ENCODE data around the gene ENPP1.
"Not testable (repeated sequence)": the region's sequence is repeated elsewhere in the genome, so short reads cannot be mapped to it uniquely, and the experiment has no call there.

The ENPP1 gene

DNA sequence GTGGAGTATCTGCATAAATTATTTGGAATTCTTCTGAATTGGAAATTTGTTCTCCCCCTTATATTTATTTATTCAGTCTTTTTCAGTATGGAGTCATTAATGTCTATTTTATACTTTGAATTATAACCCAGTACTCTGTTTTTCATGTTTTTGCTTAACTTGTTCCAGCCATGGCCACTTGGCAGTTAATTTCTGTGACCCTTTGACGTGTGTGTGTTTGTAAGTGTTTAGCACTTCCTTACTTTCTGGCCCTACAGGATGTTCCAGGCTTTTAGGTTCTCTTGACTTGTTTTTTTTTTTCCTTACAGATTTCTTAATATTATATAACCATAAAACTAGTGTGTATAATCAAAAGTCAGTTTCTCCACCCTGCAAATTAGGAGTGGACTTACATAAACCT lies 24.1 kb downstream of the ENPP1 start:
- DNase-seq, result no peak

DNA sequence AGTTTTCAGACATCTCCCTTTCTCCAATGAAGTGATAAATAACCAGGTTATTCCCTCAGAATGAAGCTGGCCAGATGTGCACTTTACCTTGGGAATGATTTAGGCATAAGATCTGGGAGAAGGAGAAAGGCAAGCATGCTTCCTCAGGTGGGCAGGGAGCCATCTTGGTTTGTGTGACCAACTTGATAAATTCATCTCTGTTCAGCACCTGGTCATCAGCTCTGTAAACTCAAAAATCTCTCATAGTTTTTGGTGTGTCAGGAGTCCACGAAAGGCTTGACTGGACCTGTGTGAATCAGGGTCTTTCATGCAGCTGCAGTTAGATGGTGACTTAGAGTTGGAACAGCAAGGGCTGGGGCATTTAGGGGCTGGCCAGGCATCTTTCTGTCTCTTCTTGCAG lies 24.5 kb downstream of the ENPP1 start:
- DNase-seq, result no peak

DNA sequence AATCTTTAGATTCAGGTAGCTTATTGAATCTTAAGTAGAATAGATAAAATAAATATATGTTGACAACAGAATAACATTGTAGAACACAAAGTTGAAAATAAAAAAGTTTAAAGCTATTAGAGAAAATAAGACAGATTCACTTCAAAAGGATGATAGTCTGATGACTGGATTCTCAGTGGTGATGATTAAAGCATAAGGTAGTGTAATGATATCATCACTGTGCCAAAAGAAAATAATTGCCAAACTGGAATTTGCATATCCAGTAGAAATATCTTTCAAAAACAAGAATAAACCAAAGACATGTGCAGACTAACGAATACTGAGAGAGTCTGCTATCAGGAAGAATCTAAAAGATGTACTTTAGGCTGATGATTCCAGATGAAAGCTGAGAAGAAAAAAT lies 30.2 kb downstream of the ENPP1 start:
- DNase-seq, result no peak

DNA sequence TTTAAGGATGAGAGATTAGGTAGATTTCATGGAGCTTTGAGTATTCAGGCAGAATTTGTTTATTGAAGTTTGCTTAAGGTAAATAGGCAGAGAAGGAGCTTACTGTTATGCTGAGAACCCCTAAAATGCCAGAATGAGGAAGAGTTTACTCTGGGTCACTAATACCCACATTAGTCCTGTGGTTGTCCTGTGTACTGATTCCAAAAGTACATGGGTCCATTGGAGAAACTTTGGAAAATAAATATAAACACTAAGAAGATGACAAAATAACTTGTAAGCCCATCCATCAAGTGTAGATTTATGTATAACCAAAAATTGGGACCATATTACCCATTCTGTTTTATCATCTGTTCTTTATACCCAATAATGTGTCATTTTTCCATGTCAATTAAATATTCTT lies 31.6 kb downstream of the ENPP1 start:
- DNase-seq, result no peak

DNA sequence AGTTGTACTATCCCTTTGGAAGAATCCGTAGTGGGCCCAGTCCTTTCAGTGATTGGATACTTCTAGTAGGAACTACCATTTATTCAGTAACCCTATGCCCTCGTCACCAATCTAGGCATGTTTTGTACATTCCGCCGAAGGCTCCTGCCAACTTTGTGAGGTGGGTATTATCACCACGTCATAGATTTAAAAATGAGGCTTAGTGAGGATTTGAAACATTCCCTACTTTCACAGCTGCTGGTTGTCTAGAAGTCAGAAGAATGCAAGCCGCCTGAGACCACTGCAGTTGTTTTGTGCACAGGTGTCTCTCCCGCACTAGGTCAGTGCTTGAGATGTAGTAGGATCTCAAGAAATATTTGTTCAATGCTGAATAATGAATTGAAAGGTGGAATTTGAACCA lies 32.6 kb downstream of the ENPP1 start:
- no peak for DNase-seq

DNA sequence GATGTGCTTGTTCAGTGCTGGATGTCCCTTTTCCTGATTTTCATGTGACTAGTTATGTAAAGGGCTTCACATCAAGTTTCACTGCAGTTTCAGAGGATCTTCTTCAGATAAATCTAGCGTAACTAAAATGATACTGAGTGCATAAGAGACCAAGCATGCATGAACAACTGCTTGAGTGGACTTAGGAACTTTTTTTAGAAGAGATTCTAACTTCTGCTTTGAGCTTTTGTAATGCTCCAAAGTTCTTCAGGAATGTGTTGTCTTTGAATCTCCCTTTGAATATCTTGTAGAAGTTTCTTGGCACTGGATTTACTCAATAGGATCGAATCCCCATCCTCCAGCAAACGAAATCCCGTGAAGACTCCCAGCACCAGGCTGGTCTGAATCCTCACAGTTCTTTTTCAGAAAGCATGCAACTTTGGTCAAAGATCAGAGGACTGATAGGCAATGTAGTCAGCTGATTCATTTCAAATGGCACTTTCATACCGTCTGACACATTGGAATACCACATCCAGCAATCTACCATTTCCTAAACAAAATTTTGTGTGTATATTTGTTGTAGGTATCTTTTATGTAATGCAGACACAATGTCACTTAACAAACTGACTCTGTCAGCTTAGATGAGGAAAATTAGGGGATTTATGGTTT lies 33.2 kb downstream of the ENPP1 start:
- DNase-seq, result no peak

DNA sequence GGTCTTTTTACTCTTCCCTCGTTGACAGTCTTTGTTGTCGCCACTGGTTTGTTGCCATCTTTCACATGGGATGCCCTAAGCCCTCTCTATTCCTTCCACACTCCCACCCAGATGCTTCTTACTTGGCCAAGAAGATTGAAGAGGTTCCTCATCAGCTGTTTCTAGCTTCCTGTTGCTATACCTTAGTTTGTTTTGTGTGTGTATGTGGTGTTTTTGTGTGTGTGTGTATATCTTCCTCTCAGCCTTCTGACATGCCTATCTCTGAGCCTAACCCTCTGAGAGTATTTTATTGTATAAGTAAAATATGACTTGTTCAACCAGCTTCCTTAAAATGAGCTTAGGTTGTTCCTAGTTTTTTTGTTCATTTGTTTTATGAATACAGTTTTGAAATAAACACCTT lies 35.9 kb downstream of the ENPP1 start:
- DNase-seq, result no peak

DNA sequence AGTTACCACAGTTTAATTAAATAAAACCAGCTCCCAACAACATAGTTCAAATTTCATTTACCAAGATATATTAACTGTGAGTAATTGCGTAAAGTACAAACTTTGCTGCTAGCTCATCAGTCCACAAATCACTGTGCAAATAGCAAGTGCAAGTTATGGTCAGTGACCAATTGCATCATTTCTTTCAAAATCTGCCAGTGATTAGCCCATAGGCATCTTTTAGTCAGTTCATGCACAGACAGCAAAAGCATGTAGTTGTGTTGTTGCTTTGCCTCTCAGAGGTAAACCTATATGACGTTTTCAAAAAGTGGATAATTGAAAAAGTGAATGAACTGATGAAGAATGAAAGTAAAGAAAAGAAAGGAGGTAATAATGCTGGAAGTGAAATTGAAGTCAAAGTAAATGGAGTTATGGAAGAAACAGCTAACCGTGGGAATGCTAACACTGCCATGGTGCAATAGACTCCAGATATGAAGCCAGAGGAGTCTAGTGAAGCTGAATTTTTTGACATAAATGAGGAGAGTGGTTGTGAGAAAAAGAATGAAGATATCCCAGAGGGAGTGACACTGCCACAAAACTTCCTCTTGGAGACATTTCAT lies 36.5 kb downstream of the ENPP1 start:
- DNase-seq, result no peak

DNA sequence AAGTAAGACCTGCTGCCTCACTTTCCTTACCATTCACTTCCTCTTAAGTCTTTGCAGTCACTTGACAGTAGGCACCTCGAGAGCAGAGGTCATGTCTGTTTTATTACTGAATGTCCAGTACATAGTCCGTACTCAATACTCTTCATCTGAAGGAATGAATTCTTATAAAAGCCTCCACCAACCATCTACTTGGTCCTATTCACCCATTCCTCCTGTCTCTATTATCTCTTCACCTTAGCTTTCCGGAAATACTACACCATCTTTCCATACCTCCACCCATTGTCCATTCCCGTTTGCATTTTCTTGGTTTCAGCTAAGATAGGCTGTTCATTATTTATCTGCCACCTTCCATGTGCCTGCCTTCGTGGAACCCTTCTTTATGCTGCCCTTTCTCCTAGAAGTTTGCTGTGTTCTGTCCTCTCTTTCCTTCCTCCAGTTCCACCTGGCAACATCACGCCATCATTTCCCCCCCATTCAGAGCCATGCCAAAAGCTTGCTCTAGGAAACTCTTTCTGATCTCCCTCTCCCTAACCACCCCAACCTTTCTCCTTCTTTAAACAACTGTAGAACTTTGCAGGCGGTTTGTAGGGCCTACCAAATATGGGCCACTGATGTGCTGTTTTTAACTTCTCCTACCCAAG lies 38.3 kb downstream of the ENPP1 start:
- no peak for DNase-seq

DNA sequence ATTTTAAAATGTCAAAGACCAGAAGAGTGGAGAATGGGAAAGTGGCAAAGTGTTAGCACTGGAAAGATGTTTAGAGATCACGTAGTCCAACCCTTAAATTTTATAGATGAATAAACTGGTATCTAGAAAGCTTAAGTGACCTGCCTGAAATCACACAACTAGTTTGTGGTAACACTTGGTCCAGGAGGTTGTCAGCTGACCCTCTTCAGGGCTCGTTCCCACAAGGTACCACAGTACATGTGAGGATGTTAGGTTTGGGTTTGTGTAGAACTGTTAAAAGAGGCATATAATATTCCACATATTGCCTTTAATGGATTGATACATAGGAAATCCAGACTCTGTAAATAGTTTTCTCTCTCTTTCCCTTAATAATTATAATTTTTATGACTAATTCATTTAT lies 39.1 kb downstream of the ENPP1 start:
- DNase-seq, result no peak

DNA sequence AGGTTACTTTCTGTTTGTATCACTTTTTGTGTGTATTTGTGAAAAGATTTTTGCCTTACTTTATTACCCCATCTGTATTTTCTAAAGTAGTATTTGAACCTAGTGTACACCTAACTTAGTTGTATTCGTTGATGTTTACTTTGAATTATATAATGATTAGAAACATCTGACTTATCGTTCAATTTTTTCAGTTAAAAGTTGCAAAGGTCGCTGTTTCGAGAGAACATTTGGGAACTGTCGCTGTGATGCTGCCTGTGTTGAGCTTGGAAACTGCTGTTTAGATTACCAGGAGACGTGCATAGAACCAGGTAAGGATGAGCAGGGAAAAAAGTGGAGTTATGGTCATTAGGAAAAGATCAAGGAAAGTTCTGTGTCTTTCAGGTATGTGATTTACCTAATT lies 42.0 kb downstream of the ENPP1 start:
- no peak for DNase-seq

DNA sequence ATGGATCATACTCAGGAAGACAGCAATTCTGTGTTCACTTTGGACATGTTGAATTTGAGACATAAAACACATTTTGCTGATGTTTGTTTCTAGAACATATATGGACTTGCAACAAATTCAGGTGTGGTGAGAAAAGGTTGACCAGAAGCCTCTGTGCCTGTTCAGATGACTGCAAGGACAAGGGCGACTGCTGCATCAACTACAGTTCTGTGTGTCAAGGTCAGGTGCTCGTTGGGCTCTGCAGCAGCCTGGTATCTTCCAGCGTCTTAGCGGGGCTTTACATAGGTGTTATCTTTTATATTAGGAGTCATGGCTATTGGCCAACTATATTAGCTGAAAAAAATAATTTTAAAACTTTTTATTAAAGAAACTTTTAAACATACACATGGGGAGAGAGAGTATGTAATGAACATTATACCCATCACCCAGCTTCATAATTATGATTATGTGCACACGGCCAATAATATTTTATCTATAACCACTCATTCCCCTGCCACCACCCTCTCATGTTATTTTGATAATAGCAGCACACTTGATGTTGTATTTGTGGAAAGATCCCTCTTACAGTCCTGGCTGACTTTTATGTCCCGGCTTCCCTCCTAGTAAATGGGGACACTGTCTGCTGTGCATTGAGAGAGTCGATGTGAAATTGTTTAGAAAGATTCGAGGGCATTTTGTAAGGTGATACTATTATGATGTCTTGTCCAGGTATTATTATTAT lies 43.4 kb downstream of the ENPP1 start:
- no peak for DNase-seq

DNA sequence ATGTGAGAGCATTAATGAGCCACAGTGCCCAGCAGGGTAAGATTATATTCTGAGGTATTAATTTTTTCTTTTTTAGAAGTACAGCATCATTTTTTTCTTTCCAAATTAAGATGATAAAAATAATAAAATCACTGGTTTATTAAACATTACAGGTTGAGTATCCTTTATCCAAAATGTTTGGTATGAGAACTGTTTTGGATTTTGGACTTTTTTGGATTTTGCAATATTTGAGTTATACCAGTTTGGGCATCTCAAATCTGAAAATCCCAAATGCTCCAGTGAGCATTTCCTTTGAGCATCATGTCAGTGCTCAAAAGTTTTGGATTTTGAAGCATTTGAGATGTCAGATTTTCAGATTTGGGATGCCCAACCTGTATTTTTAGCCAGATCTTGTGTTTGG lies 44.4 kb downstream of the ENPP1 start:
- no peak for DNase-seq

DNA sequence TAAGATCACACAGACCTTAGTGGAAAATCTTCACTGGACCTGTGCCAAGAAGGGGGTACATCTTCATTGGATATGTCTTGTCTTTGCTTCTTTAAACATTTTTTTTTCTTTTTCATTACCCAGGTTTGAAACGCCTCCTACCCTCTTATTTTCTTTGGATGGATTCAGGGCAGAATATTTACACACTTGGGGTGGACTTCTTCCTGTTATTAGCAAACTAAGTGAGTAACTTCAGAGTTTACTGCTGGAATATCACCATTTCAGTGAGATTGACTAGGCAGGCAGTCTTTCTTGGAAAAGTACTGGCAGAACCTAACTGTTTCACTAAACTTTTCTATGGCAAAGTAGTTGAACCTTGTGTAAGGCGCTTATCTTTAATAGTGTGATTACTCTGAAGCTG lies 47.0 kb downstream of the ENPP1 start:
- no peak for DNase-seq

DNA sequence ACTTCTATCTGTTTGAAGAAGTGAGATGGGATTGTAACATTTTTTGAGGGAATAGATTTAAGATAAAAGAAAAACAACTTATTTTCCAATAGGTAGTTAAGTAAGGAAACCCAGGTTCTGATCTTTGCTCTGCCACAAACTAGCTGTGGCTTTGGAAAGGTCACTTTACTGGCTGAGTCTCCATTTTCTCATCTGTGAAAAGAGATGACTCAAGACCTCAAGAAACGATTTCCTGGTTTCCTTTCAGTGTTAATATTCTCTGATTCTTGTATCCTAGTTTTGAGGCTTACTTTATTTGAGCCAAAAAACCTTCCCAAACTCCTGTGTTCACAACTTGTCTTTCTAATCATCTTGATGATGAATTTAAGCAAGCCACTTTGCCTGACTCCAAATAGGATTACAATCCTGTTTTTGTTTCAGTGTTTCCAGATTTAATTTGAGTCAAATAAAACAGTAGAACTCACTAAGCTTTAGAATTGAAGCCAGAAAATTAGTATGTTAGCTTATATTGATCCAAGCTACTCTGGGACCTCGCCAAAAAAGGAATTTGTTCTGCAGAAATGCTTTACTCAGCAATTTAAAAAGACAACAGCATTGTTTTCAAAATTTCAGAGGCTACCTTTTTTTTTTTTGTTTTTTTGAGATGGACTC lies 51.1 kb downstream of the ENPP1 start:
- DNase-seq, result no peak

DNA sequence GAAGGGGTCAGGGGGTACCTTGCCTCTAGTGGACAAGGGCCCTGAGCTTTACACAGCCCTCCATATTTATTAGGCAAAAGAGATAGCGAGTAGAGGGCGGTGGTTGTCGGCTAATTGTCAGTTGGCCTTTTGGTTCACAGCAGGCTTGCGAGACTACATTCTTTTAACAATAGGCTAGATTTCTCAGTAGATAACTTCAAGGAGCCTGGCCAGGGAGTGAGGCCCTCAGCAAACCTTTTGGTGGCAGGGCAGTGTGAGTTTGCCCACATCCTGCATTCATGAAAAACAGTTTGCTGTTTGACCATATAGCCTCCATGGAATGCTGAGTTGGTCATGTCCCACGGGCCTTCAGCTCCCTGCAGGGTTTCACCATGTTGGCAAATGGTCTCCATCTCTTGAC lies 51.8 kb downstream of the ENPP1 start:
- DNase-seq, result not testable (repeated sequence)

DNA sequence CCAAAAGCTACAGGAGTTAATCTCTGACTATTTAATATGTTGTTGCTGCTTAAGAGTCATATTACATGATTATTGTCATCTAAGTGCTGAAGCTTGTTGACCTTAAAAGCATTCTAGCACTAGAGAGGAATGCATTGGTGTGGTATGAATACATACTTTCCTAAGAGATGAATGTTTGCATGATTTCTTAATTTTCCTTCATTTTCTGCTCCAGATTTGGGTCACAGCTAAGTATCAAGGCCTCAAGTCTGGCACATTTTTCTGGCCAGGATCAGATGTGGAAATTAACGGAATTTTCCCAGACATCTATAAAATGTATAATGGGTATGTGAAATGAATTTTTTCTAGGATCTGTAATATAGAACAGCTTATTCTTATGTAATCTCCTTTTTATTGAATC lies 53.6 kb downstream of the ENPP1 start:
- DNase-seq, result no peak

DNA sequence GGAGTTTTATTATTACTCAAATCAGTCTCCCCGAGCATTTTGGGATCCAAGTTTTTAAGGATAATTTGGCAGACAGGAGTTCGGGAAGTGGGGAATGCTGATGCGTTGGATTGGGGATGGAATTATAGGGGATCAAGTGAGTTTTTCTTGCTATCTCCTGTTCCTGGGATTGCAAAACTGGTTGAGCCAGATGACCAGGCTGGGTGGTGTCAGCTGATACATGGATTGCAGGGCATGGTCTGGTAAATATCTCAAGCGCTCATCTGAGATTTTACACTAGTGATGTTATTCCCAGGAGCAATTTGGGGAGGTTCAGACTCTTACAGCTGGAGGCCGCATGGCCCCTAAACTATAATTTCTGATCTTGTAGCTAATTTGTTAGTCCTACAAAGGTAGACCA lies 54.7 kb downstream of the ENPP1 start:
- DNase-seq, result no peak

DNA sequence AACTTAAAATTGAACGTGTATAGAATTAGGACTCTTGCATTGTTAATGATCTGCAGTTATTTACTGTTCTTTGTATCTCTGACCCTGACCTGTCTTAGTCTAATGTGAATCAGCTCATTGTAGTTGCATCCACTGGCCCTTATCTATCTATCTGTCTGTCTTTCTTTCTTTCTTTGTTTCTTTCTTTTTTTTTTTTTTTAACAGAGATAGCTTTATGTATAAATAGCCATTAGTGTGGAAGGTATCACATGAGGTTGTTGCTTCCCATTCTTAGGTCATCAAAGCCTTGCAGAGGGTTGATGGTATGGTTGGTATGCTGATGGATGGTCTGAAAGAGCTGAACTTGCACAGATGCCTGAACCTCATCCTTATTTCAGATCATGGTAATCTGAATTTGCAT lies 59.9 kb downstream of the ENPP1 start:
- DNase-seq, result no peak

DNA sequence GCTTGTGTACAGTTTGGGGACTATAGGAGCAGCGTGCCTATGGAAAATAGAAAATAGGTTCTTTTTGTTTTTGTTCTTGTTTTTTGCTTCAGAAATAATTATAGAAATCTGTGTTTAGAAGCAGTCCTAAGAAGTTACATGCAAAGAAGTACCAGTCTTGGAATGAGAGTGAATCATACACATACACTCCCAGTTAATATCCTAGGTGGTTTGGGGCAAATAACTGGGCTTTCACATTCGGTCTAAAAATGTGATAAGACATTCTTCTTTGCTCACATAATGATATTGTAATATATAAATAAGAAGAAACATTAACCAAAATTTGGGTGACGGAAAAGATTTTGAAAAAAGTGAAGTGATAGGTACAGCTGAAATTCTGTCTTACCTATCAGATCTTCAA lies 61.0 kb downstream of the ENPP1 start:
- DNase-seq, result no peak

DNA sequence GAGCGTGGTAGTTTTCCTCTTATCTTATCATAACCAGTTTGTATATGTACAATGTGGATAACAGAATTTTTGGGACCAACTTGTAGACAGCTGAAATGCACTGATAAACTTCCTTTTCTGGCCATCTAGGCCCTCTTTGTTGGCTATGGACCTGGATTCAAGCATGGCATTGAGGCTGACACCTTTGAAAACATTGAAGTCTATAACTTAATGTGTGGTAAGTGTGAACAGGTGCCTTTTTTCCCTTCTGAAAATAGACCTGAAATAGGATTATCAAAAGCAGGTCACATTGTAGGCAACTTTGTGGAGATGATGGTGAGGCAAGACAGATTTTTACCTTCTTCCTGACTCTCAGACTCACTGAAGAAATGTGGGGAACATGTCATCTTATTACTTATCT lies 67.8 kb downstream of the ENPP1 start:
- DNase-seq, result no peak

DNA sequence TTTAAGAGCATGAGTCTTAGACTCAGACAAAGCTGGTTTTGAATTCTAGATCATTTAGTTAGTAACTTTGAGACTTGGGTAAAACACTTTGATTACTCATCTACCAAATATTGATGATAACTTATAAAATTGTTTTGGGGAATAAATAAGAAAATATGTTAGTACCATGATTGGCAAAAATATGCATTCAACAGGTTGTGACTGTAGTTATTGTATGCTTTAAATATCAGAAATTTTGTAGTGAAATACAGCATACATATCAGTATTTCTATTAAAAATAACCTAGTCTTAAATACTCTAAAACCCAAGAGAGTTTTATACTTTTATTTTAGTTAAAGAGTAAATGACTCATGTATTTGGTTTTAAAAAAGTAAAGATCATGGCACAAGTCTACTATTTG lies 68.7 kb downstream of the ENPP1 start:
- no peak for DNase-seq

DNA sequence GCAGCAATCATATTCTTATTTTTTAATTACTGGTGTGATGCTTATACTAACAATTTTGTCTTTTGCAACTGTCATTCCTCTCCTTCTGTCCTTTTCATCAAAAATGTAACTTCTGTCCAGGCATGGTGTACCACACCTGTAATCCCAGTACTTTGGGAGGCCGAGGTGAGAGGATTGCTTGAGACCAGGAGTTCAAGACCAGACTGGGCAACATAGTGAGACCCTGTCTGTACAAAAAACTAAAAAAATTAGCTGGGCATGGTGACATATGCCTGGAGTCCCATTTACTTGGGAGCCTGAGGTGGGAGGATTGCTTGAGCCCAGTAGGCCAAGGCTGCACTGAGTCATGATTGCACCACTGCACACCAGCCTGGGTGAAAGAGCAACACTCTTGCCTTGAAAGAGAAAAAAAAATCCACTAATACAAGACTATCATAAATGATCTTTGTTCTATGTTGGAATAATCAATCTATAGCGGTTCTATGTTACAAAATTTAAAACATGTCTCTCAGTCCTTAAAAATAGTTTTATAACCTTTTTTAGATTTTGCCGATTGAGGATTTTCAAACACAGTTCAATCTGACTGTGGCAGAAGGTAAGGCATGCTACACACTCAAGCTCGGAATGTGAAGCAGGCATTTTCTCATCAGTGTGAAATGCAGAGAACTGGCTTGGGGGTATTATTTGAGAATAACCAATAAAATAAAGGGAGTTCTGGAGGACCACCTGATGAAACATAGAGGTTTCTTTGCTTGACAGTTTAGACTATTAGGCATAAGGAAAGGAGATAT lies 70.4 kb downstream of the ENPP1 start:
- no peak for DNase-seq

All from effector CD4-positive, alpha-beta T cell (primary cell).